HUES64 (cell line): ENCODE results near the gene OSBPL10.
A peak's percentile ranks its signal among the peaks of the same experiment; 100 is the strongest.

ENCODE experiments used
- H3K27ac ChIP-seq: 2 replicates; pipeline ENCODE4 v1.7.0; 2013; ENCODE audit warnings: low read depth, low read length, inconsistent platforms
- H3K27me3 ChIP-seq: 2 replicates; pipeline ENCODE4 v1.6.1; 2013; ENCODE audit warnings: mild to moderate bottlenecking, low read length; ENCODE audit not compliant: insufficient read depth
- H3K36me3 ChIP-seq: 2 replicates; pipeline ENCODE4 v1.6.1; 2013; ENCODE audit warnings: mild to moderate bottlenecking, low read length; ENCODE audit not compliant: insufficient read depth
- H3K4me1 ChIP-seq: 2 replicates; pipeline ENCODE4 v1.6.1; 2013; ENCODE audit warnings: mild to moderate bottlenecking, low read length, moderate library complexity; ENCODE audit not compliant: insufficient read depth
- H3K4me3 ChIP-seq: 2 replicates; pipeline ENCODE4 v1.5.1; 2013; ENCODE audit warnings: mild to moderate bottlenecking, low read length, moderate library complexity
- H3K9ac ChIP-seq: 2 replicates; pipeline ENCODE4 v1.6.1; 2013; ENCODE audit warnings: mild to moderate bottlenecking, low read depth, low read length
- H3K9me3 ChIP-seq: 2 replicates; pipeline ENCODE4 v1.6.1; 2013; ENCODE audit warnings: low read depth, low read length; ENCODE audit not compliant: insufficient read depth
- WGBS: fragments of 150-250, 120-280 bp; methylation state at CpG from one replicate; pipeline ENCODE4 v1.1.7; 2013; ENCODE audit warnings: missing lambda C conversion rate; 5-methylcytosine and 5-hydroxymethylcytosine counted together

Gene OSBPL10

GRCh38 chr3:31890742-31891469 lies 90.2 kb downstream of the OSBPL10 start:
- no peaks in the 10 kb centered on the region for H3K36me3 ChIP-seq
- no peak overlapping the region for H3K9ac ChIP-seq
- H3K27me3 ChIP-seq = no peaks in the 10 kb centered on the region
- WGBS = 91% methylated on average over 8 of the region's 8 CpGs
- no peaks in the 10 kb centered on the region for H3K9me3 ChIP-seq
- H3K4me3 ChIP-seq = no peak overlapping the region
- peaks cover 43% of the 10 kb centered on the region for H3K4me1 ChIP-seq
- H3K27ac ChIP-seq = no peak overlapping the region

GRCh38 chr3:31890007-31890406 lies 91.1 kb downstream of the OSBPL10 start:
- Histone ChIP-seq H3K27ac (no peak overlapping the region), H3K4me1 (peaks cover 43% of the 10 kb centered on the region), H3K27me3 (no peaks in the 10 kb centered on the region), H3K9me3 (no peaks in the 10 kb centered on the region), H3K36me3 (no peaks in the 10 kb centered on the region), H3K9ac (no peak overlapping the region), H3K4me3 (no peak overlapping the region)
- WGBS = 97% methylated on average over 2 of the region's 2 CpGs

GRCh38 chr3:31885235-31885634 lies 95.8 kb downstream of the OSBPL10 start:
- Histone ChIP-seq H3K27ac (no peak overlapping the region), H3K4me1 (peaks cover 13% of the 10 kb centered on the region), H3K4me3 (no peak overlapping the region), H3K36me3 (no peaks in the 10 kb centered on the region; the same call in 1 of the 2 replicates), H3K9me3 (no peaks in the 10 kb centered on the region), H3K9ac (no peak overlapping the region), H3K27me3 (no peaks in the 10 kb centered on the region)
- 89% methylated on average over 3 of the region's 3 CpGs for WGBS

DNA sequence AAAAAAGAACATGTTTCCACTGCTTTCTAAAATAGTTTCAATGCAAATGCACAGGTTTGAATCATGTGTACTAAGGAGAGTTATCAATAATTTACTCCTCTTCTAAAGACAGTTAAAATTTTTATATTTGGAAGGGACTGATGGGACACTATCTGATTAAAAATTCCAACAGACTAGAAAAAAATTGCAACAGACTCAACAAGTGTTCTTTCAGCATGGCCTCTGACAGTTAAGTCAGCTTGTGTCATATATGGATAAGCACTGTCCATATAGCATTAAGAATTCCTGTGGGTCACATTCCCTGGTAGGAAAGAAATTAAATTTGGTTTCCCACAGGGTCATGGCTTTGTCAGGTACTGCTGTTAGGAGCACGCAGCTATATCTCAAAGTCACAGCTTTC lies 96.8 kb downstream of the OSBPL10 start:
- Histone ChIP-seq H3K9ac (no peak overlapping the region), H3K9me3 (no peaks in the 10 kb centered on the region), H3K4me1 (peaks cover 6% of the 10 kb centered on the region; the same call in 1 of the 2 replicates), H3K27me3 (no peaks in the 10 kb centered on the region), H3K36me3 (no peaks in the 10 kb centered on the region; the same call in 1 of the 2 replicates), H3K4me3 (no peak overlapping the region), H3K27ac (no peak overlapping the region)
- 95% methylated on average over 1 of the region's 1 CpG for WGBS

DNA sequence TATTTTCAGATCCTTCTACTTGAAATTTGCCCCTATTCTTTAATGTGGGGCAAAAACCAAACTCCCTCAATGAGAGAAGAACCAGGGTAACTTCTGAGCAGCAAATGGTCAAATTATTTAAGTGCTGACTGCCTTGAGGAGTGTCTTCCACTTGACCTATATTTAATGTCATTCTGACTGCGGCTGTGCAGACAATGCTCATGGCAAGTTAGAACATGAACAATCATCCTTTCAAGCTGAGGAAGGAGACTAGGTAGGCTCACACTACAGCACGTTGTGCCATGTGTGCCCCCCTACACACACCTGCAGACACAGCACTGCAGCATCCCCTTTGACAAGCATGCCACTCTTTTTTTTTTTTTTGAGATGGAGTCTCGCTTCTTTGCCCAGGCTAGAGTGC lies 98.2 kb downstream of the OSBPL10 start:
- Histone ChIP-seq H3K9ac (no peak overlapping the region), H3K9me3 (no peaks in the 10 kb centered on the region), H3K27ac (no peak overlapping the region), H3K4me1 (peaks cover 6% of the 10 kb centered on the region; the same call in 1 of the 2 replicates), H3K4me3 (no peak overlapping the region), H3K36me3 (peaks cover 6% of the 10 kb centered on the region; the same call in 1 of the 2 replicates), H3K27me3 (no peaks in the 10 kb centered on the region)
- WGBS = 65% methylated on average over 3 of the region's 3 CpGs

- Histone ChIP-seq H3K4me3 (no peak overlapping the region), H3K27me3 (no peaks in the 10 kb centered on the region), H3K9ac (no peak overlapping the region), H3K36me3 (peaks cover 6% of the 10 kb centered on the region; the same call in 1 of the 2 replicates), H3K27ac (no peak overlapping the region), H3K9me3 (no peaks in the 10 kb centered on the region), H3K4me1 (peaks cover 7% of the 10 kb centered on the region; the same call in 1 of the 2 replicates)
- WGBS = 91% methylated on average over 4 of the region's 4 CpGs
Measured at GRCh38 chr3:31882431-31882830, 98.6 kb downstream of the OSBPL10 start.

DNA sequence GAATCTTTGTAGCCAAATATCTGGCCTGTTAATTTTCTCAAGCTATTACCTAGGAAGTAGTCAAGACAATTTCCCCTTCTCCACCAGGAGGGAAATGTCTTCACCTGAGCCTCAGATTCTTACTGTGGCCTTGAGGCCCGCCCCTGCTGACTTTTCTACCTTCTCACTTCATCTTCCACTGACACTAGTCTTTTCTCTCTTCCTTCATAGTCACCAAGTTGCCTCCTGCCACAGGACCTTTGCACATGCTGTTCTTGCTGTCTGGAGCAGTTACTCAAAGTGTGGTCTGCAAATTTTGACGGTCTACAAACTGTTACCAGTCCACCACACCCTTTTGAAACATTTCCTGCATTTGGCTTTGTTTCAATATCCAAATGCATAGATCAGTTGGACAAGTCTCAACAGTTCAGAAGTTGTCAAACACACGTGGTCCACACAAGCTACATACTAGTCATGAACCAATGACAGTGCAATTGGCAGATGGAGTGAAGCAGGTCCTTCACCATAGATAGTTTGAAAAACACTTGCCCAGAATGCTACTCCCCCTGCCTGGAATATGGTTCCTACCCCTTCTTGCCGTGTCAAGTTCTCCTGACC lies 100.5 kb downstream of the OSBPL10 start:
- Histone ChIP-seq H3K27me3 (no peaks in the 10 kb centered on the region), H3K27ac (no peak overlapping the region), H3K9me3 (no peaks in the 10 kb centered on the region), H3K4me3 (no peak overlapping the region), H3K4me1 (peaks cover 25% of the 10 kb centered on the region), H3K9ac (no peak overlapping the region), H3K36me3 (peaks cover 13% of the 10 kb centered on the region)
- 70% methylated on average over 4 of the region's 4 CpGs for WGBS

DNA sequence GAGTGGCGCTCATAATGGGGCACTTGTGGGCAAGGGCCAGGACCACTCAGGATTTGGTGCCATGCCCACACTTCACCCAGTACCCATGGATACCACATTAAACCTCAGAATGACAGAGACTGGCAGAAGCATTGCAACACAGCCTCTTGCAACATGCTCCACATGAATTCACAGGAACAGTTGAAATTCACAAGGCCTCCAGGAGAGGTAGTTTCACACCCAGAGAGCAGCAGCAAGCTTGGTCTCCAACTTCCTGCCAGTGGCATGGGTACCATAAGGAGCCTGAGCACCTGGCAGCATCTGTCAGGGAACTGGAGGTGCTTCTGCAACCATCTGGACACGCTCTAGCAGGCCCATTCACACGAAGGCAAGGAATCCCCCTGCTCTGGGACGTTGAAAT lies 101.0 kb downstream of the OSBPL10 start:
- Histone ChIP-seq H3K9ac (no peak overlapping the region), H3K27ac (no peak overlapping the region), H3K4me1 (peaks cover 25% of the 10 kb centered on the region), H3K4me3 (no peak overlapping the region), H3K9me3 (no peaks in the 10 kb centered on the region), H3K36me3 (peaks cover 14% of the 10 kb centered on the region), H3K27me3 (no peaks in the 10 kb centered on the region)
- WGBS = 90% methylated on average over 4 of the region's 4 CpGs

GRCh38 chr3:31879365-31879764 lies 101.7 kb downstream of the OSBPL10 start:
- Histone ChIP-seq H3K27ac (no peak overlapping the region), H3K4me1 (peaks cover 25% of the 10 kb centered on the region), H3K9ac (no peak overlapping the region), H3K4me3 (no peak overlapping the region), H3K27me3 (no peaks in the 10 kb centered on the region), H3K9me3 (no peaks in the 10 kb centered on the region), H3K36me3 (peaks cover 14% of the 10 kb centered on the region)
- WGBS = 96% methylated on average over 6 of the region's 6 CpGs

- H3K27me3 ChIP-seq = no peaks in the 10 kb centered on the region
- H3K4me3 ChIP-seq = no peak overlapping the region
- no peaks in the 10 kb centered on the region for H3K9me3 ChIP-seq
- H3K27ac ChIP-seq = no peak overlapping the region
- 93% methylated on average over 5 of the region's 7 CpGs for WGBS
- no peak overlapping the region for H3K9ac ChIP-seq
- H3K36me3 ChIP-seq = peaks cover 14% of the 10 kb centered on the region
- peaks cover 25% of the 10 kb centered on the region for H3K4me1 ChIP-seq
Measured at GRCh38 chr3:31878231-31878838, 102.7 kb downstream of the OSBPL10 start.

- Histone ChIP-seq H3K36me3 (peaks cover 18% of the 10 kb centered on the region), H3K27ac (peak overlapping the region; percentile 12; the same call in 1 of the 2 replicates), H3K9me3 (no peaks in the 10 kb centered on the region), H3K9ac (no peak overlapping the region), H3K27me3 (no peaks in the 10 kb centered on the region), H3K4me1 (peaks cover 18% of the 10 kb centered on the region), H3K4me3 (no peak overlapping the region)
- WGBS = 81% methylated on average over 7 of the region's 7 CpGs
Measured at GRCh38 chr3:31876331-31876730, 104.7 kb downstream of the OSBPL10 start.
